ENCODE results near the gene NFIB.

Gene NFIB

GRCh38 chr9:14214065-14214684, 99.8 kb downstream of the NFIB start:
- DNase-seq (ENCODE audit: low read depth in 2 of 2): no peak

GRCh38 chr9:14213504-14213903, 100.4 kb downstream of the NFIB start:
- DNase-seq (ENCODE audit: low read depth in 2 of 2): no peak

GRCh38 chr9:14212697-14213420, 101.1 kb downstream of the NFIB start:
- no peak for DNase-seq (ENCODE audit: low read depth in 2 of 2)

GRCh38 chr9:14212077-14212476, 101.9 kb downstream of the NFIB start:
- no peak for DNase-seq (ENCODE audit: low read depth in 2 of 2)

DNA sequence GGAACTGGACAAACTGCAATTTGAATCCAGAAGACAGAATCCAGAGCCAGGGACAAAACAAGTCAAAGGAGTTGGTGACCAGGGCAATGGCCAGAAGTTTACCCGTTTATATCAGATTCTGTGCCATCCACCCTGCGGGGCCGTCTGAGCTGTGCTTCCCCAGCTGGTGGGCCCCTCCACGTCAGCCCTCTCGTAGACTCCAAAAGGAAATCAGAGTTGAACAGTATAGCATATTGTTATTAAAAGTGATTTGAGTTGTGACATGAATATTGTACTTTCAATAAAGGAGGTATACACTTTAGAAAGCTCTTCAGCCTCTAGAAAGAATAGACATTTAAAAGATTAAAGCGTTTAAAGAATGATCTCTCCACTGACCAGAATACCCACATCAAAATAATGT, 102.4 kb downstream of the NFIB start:
- no peak for DNase-seq (ENCODE audit: low read depth in 2 of 2)

DNA sequence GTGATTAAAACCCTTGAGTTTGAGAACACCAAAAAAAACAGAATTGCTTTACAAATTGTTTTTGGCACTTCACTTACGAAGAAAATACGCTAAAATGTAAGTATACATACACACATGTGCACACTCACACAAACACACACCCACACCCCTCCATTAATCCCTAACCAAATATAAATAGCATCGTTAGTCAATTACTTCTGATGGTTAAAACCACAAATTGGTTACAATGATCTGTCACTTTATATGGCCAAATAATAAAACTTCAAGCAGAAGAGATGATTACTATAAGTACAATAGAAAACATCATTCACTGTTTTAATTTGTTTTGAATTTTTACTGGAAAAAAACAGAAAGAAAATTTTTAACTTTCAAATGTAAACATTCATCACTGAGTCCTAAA, 103.5 kb downstream of the NFIB start:
- no peak for DNase-seq (ENCODE audit: low read depth in 2 of 2)

DNA sequence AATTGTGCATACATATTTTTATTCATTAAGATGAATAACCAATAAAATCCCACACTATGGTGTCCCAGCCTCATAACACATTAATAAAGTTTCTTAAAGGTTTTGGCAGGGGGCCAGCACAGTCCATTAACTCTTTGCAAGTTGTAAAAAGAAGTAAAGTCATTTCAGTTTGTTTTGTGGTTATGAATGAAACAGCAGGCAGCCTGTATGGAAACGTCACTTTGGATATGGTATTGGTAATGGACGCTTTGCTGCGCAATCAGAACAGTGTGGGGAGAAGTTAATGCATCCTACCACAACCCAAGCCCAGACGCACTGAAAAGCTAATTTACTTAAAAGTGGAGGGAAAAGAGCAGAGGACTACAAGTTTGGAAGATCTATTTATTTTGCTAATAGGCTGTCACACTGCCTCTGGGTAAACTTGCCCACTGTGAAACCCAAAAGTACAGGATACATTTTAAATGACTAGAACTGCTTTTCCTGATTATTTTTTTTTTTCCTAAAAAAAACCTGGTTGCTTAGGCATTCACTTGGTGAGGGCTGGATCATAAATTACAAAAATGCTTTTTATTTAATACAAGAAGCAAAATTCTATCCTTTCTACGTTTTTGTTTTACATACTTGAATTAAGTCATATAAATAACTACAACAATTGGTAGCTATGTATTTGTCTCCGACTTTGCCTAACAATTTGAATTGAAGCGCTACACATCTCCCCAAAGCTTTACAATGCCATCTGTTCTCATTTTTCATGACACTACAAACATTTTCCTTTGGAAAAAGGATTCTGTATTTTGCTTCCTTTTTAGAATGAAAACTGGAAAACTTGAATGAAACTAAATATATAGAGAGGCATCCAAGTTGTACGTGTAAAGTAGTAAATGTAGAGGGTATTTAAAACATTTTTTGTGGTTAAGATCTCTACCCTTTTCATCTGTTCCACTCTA, 104.3 kb downstream of the NFIB start:
- DNase-seq (ENCODE audit: low read depth in 2 of 2): no peak

- no peak for DNase-seq (ENCODE audit: low read depth in 2 of 2)
Measured at GRCh38 chr9:14207352-14207995, 106.5 kb downstream of the NFIB start.

DNA sequence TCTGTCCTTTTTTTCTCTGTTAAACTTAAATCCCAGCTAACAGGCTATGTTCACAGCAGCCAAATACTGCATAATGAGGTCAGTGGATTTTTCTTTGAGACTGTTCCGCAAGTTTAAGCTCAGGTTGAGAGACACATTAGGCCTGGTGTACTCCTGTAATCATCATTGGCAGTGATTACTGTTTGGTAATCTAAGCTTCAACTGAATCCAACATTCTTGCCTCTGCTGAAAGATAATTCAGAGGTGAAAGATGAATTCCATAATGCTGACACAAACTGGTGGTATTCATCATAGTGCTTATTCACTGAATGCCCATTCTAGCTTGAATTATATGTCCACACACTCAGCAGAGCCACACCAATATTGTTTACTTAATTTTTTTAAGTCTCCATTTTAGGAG, 108.5 kb downstream of the NFIB start:
- no peak for DNase-seq (ENCODE audit: low read depth in 2 of 2)

DNA sequence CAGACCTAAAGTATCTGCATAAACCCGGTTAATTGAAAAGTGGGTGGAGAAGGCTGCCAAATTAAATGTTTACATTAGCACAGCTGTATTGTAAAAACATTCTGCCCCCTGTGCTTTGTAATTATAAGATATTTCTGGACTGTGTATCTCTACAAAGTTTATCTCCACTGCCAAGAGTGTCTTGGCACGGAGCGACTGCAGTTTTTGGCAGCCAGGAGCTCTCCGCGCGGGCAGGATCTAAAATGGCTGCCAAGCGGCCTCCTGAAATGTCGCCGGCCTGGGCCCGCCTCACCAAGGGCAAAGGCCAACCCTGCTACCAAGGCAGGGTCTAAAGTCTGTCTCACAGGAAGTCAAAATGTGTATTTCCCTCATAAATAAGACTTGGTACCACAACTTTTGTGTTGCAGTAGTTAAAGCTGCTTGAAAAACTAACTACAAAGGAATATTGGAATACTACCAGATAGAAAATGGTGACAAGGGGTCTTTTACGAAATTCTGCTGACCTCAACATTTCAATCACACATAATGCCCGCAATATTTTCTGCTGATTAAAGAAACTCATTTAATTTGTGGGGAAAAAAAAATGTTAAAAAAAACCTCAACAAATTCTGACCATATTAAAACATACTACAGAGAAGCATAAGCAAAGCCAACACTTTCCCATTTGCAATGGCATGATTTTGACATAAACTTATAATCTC, 110.4 kb downstream of the NFIB start:
- no peak for DNase-seq (ENCODE audit: low read depth in 2 of 2)

DNA sequence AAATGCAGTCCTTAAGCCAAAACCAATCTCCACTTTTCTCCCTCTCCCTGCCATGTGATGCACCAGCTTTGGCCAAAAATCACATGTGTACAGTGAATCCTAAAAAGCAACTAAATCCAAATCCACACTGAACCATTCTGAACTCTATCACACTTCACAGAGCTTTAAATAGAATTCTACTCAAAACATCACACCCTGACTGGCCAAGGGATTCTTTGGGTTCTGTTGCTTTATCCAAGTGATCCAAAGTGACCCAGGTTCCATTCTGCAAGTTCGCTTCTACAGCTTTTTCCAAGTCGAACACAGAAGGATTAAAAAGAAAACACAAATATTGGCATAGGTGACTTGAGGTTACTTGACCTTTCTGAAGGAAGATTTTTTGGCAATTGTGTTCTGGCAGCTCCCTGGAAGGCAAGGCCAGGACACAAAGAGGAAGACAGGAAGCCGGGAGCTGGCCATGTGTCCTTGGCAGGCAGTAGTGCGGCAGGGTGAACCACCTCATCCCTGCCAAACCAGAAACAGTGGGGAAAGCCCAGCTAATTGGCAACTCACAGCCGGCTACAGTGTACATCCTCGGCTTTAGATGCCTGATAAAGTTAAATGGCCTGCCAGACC, 115.0 kb downstream of the NFIB start:
- DNase-seq (ENCODE audit: low read depth in 2 of 2): no peak

- DNase-seq (ENCODE audit: low read depth in 2 of 2): no peak
Measured at GRCh38 chr9:14198047-14198840, 115.7 kb downstream of the NFIB start.

GRCh38 chr9:14197325-14197858, 116.5 kb downstream of the NFIB start:
- DNase-seq (ENCODE audit: low read depth in 2 of 2): no peak

DNA sequence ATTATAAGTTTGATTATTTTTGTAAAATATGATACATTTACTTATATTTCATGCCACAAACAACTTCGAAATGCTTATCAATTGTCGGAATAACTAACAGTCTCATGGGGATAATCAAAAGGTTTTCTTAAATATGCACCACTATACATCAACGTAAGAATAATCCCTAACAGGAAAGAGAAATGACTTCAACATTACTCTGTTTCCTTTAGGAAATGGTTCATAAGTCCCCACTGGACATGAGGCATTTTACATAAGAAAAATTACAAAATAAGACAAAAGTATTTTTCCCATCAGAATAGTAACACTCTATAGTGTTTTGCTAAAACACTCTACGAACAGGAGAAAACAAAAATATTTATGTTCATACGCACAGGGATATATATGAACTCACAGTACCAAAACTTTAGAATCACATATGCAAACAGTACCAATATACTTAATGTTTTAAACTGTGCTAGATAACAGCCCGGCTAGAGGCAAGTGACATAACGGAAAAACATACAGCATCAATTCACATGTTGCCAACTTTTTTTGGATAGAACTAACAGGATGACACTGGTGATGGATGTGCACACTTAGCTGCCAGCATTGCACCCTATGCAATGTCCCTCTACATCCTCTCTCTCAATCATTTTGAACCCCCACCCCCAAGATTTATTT, 120.5 kb downstream of the NFIB start:
- no peak for DNase-seq (ENCODE audit: low read depth in 2 of 2)

GRCh38 chr9:14192556-14192955, 121.4 kb downstream of the NFIB start:
- DNase-seq (ENCODE audit: low read depth in 2 of 2): no peak

- DNase-seq (ENCODE audit: low read depth in 2 of 2): no peak
Measured at GRCh38 chr9:14191512-14191911, 122.4 kb downstream of the NFIB start.

DNA sequence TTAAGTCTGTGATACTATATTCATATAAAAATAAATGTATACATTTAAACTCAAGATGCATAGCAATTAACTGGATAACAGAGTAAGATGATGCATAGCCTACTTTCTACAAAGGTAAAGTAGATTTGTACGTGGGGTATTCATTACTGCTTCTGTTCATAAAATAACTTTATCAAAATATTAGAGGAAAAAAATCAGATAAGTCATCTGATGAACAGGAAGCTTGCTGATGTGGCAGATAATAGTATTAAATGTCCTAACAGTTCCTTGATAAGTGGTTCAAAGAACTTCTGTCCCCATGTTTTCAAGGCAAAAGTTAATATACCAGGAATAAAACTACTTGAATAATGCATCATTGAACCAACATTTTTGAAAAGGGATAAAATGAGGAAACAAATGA, 123.7 kb downstream of the NFIB start:
- DNase-seq (ENCODE audit: low read depth in 2 of 2): no peak

GRCh38 chr9:14189578-14189977, 124.4 kb downstream of the NFIB start:
- DNase-seq (ENCODE audit: low read depth in 2 of 2): no peak

GRCh38 chr9:14189146-14189545, 124.8 kb downstream of the NFIB start:
- DNase-seq (ENCODE audit: low read depth in 2 of 2): no peak
